Activated naive CD8-positive, alpha-beta T cell treated with anti-CD3 and anti-CD28 coated beads, Interleukin-2, amount 50 U/mL, for 24 hours (primary cell): ENCODE results near the gene TMEM235.

ENCODE experiments used
- ATAC-seq: fragments of 150-1000 bp; cut with Tn5 transposase; one replicate; pipeline ENCODE4 v1.10.0; 2021
- DNase-seq: peaks from one replicate; pipeline ENCODE4 v3.0.0; 2021
- H3K27ac Mint-ChIP-seq: one replicate; pipeline ENCODE4 v1.8.0; 2021; ENCODE audit warnings: mild to moderate bottlenecking, mixed read lengths
- H3K27me3 Mint-ChIP-seq: one replicate; pipeline ENCODE4 v1.8.0; 2021; ENCODE audit warnings: mixed read lengths
- H3K36me3 Mint-ChIP-seq: one replicate; pipeline ENCODE4 v1.8.0; 2021; ENCODE audit warnings: low read depth, mixed read lengths
- H3K4me1 Mint-ChIP-seq: one replicate; pipeline ENCODE4 v1.8.0; 2021; ENCODE audit warnings: mixed read lengths
- H3K4me3 Mint-ChIP-seq: one replicate; pipeline ENCODE4 v1.8.0; 2021; ENCODE audit warnings: mild to moderate bottlenecking, moderate library complexity, mixed read lengths
- H3K9me3 Mint-ChIP-seq: one replicate; pipeline ENCODE4 v1.8.0; 2021; ENCODE audit warnings: mixed read lengths

The TMEM235 gene

DNA sequence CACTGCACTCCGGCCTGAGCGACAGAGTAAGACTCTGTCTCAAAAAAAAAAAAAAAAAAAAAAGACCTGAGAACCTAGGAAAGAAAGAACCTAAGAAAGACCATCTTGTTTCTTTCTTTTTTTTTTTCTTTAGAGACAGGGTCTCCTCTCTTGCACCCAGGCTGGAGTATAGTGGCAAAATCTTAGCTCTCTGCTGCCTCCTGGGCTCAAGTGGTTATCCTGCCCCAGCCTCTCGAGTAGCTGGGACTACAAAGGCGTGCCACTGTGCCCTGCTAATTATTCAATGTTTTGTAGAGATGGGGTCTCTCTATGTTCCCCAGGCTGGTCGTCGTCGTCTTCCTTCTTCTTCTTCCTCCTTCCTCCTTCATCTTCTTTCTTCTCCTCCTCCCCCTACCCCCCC lies 25.1 kb upstream of the TMEM235 start:
- ATAC-seq: no peak
- Mint-ChIP-seq H3K9me3 (no peaks in the 10 kb centered on the region), H3K4me1 (no peaks in the 10 kb centered on the region), H3K36me3 (peaks cover 1% of the 10 kb centered on the region), H3K27me3 (no peaks in the 10 kb centered on the region), H3K4me3 (no peak overlapping the region), H3K27ac (no peak overlapping the region)
- DNase-seq: no peak

DNA sequence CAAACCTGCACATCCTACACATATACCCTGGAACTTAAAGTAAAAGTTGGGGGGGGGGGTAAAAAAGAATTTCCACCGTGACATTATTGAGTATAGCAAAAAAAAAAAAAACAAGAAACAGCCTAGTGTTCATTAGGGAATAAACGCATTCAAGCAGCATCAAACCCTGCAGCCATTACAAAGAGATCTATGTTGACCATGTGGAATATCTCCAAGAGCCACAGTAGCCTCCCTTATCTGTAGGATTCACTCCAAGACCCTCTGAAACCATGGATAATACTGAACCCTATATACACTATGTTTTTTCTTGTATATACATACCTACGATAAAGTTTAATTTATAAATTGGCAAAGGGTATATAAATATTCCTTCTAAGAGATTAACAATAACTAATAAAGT lies 22.9 kb upstream of the TMEM235 start:
- DNase-seq (no peak), ATAC-seq (no peak)
- no peaks in the 10 kb centered on the region for H3K4me1 Mint-ChIP-seq
- no peak overlapping the region for H3K27ac Mint-ChIP-seq
- peaks cover 1% of the 10 kb centered on the region for H3K36me3 Mint-ChIP-seq
- no peaks in the 10 kb centered on the region for H3K9me3 Mint-ChIP-seq
- H3K27me3 Mint-ChIP-seq: no peaks in the 10 kb centered on the region
- no peak overlapping the region for H3K4me3 Mint-ChIP-seq

DNA sequence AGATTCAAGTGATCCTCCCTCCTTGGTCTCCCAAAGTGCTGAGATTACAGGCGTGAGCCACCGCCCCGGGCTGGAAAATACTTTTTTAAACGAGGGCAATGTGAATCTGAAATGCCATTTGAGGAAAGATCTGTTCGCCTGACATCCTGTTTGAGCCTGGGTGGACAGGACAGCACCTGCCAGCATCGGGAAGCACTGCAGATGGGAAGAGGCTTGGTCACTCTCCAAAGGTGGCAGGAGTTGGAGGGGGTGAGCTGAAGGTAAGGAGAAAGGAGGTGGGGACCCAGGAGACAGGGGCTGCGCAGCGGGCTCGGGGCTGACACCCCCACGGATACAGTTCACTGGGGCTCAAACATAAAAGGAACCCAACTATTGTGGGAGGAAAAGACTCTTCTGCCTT lies 21.3 kb upstream of the TMEM235 start:
- Mint-ChIP-seq H3K4me1 (peaks cover 4% of the 10 kb centered on the region), H3K27me3 (no peaks in the 10 kb centered on the region), H3K36me3 (peaks cover 5% of the 10 kb centered on the region), H3K27ac (no peak overlapping the region), H3K9me3 (no peaks in the 10 kb centered on the region), H3K4me3 (no peak overlapping the region)
- no peak for ATAC-seq
- DNase-seq: no peak

DNA sequence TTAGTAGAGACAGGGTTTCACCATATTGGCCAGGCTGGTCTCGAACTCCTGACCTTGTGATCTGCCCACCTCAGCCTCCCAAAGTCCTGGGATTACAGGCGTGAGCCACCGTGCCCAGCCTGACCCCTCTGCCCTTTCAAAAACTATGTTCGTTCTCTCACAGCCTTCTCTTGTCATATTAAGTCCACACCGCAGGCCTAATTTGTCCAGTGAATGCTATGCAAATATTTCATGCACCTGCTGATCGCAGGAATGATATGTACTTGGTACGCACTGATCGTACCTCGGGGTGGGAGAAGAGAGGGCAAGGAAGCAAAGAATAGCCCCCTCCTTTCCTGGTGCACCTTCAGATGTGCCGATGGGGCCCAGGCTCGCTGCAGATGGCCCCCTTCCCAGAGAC lies 20.4 kb upstream of the TMEM235 start:
- peaks cover 11% of the 10 kb centered on the region for H3K36me3 Mint-ChIP-seq
- H3K9me3 Mint-ChIP-seq: no peaks in the 10 kb centered on the region
- no peak for DNase-seq
- ATAC-seq: no peak
- H3K27me3 Mint-ChIP-seq: no peaks in the 10 kb centered on the region
- peaks cover 8% of the 10 kb centered on the region for H3K4me1 Mint-ChIP-seq
- no peak overlapping the region for H3K4me3 Mint-ChIP-seq
- H3K27ac Mint-ChIP-seq: no peak overlapping the region

DNA sequence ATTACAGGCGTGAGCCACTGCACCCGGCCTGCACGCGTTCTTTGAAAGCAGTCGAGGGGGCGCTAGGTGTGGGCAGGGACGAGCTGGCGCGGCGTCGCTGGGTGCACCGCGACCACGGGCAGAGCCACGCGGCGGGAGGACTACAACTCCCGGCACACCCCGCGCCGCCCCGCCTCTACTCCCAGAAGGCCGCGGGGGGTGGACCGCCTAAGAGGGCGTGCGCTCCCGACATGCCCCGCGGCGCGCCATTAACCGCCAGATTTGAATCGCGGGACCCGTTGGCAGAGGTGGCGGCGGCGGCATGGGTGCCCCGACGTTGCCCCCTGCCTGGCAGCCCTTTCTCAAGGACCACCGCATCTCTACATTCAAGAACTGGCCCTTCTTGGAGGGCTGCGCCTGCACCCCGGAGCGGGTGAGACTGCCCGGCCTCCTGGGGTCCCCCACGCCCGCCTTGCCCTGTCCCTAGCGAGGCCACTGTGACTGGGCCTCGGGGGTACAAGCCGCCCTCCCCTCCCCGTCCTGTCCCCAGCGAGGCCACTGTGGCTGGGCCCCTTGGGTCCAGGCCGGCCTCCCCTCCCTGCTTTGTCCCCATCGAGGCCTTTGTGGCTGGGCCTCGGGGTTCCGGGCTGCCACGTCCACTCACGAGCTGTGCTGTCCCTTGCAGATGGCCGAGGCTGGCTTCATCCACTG lies 17.3 kb upstream of the TMEM235 start, which contains the start of gene BIRC5:
BIRC5 (plus strand) TSS at position 238 of the 690 bp plus-strand sequence; CDS start at position 302, 64 bp downstream.
- Mint-ChIP-seq H3K9me3 (no peaks in the 10 kb centered on the region), H3K36me3 (peaks cover 24% of the 10 kb centered on the region), H3K27me3 (no peaks in the 10 kb centered on the region), H3K27ac (peak within 1 kb of the TSS; percentile 86), H3K4me3 (peak within 1 kb of the TSS; percentile 93), H3K4me1 (peaks cover 13% of the 10 kb centered on the region)
- DNase-seq (peak; percentile 95), ATAC-seq (peak; percentile 100)

DNA sequence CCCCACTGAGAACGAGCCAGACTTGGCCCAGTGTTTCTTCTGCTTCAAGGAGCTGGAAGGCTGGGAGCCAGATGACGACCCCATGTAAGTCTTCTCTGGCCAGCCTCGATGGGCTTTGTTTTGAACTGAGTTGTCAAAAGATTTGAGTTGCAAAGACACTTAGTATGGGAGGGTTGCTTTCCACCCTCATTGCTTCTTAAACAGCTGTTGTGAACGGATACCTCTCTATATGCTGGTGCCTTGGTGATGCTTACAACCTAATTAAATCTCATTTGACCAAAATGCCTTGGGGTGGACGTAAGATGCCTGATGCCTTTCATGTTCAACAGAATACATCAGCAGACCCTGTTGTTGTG lies 16.7 kb upstream of the TMEM235 start:
- H3K4me3 Mint-ChIP-seq: peak overlapping the region; percentile 93
- ATAC-seq (no peak), DNase-seq (no peak)
- H3K4me1 Mint-ChIP-seq: peaks cover 13% of the 10 kb centered on the region
- H3K27ac Mint-ChIP-seq: peak overlapping the region; percentile 86
- no peaks in the 10 kb centered on the region for H3K9me3 Mint-ChIP-seq
- peaks cover 28% of the 10 kb centered on the region for H3K36me3 Mint-ChIP-seq
- H3K27me3 Mint-ChIP-seq: no peaks in the 10 kb centered on the region

DNA sequence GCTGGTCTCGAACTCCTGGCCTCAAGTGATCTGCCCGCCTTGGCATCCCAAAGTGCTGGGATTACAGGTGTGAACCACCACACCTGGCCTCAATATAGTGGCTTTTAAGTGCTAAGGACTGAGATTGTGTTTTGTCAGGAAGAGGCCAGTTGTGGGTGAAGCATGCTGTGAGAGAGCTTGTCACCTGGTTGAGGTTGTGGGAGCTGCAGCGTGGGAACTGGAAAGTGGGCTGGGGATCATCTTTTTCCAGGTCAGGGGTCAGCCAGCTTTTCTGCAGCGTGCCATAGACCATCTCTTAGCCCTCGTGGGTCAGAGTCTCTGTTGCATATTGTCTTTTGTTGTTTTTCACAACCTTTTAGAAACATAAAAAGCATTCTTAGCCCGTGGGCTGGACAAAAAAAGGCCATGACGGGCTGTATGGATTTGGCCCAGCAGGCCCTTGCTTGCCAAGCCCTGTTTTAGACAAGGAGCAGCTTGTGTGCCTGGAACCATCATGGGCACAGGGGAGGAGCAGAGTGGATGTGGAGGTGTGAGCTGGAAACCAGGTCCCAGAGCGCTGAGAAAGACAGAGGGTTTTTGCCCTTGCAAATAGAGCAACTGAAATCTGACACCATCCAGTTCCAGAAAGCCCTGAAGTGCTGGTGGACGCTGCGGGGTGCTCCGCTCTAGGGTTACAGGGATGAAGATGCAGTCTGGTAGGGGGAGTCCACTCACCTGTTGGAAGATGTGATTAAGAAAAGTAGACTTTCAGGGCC lies 11.9 kb upstream of the TMEM235 start:
- Mint-ChIP-seq H3K9me3 (no peaks in the 10 kb centered on the region), H3K27ac (no peak overlapping the region), H3K27me3 (no peaks in the 10 kb centered on the region), H3K36me3 (peaks cover 42% of the 10 kb centered on the region), H3K4me3 (no peak overlapping the region), H3K4me1 (peaks cover 10% of the 10 kb centered on the region)
- ATAC-seq: no peak
- DNase-seq: no peak

DNA sequence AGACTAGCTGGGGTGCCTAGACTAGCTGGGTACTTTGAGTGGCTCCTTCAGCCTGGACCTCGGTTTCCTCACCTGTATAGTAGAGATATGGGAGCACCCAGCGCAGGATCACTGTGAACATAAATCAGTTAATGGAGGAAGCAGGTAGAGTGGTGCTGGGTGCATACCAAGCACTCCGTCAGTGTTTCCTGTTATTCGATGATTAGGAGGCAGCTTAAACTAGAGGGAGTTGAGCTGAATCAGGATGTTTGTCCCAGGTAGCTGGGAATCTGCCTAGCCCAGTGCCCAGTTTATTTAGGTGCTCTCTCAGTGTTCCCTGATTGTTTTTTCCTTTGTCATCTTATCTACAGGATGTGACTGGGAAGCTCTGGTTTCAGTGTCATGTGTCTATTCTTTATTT lies 8.4 kb upstream of the TMEM235 start:
- ATAC-seq: no peak
- Mint-ChIP-seq H3K36me3 (peaks cover 27% of the 10 kb centered on the region), H3K4me1 (peaks cover 3% of the 10 kb centered on the region), H3K27ac (no peak overlapping the region), H3K4me3 (no peak overlapping the region), H3K9me3 (no peaks in the 10 kb centered on the region), H3K27me3 (peaks cover 5% of the 10 kb centered on the region)
- DNase-seq: no peak

DNA sequence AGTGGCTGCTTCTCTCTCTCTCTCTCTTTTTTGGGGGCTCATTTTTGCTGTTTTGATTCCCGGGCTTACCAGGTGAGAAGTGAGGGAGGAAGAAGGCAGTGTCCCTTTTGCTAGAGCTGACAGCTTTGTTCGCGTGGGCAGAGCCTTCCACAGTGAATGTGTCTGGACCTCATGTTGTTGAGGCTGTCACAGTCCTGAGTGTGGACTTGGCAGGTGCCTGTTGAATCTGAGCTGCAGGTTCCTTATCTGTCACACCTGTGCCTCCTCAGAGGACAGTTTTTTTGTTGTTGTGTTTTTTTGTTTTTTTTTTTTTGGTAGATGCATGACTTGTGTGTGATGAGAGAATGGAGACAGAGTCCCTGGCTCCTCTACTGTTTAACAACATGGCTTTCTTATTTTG lies 7.7 kb upstream of the TMEM235 start:
- no peak for ATAC-seq
- H3K4me1 Mint-ChIP-seq: peaks cover 3% of the 10 kb centered on the region

DNA sequence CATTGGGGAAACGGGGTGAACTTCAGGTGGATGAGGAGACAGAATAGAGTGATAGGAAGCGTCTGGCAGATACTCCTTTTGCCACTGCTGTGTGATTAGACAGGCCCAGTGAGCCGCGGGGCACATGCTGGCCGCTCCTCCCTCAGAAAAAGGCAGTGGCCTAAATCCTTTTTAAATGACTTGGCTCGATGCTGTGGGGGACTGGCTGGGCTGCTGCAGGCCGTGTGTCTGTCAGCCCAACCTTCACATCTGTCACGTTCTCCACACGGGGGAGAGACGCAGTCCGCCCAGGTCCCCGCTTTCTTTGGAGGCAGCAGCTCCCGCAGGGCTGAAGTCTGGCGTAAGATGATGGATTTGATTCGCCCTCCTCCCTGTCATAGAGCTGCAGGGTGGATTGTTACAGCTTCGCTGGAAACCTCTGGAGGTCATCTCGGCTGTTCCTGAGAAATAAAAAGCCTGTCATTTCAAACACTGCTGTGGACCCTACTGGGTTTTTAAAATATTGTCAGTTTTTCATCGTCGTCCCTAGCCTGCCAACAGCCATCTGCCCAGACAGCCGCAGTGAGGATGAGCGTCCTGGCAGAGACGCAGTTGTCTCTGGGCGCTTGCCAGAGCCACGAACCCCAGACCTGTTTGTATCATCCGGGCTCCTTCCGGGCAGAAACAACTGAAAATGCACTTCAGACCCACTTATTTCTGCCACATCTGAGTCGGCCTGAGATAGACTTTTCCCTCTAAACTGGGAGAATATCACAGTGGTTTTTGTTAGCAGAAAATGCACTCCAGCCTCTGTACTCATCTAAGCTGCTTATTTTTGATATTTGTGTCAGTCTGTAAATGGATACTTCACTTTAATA lies 7.0 kb upstream of the TMEM235 start:
- Mint-ChIP-seq H3K4me3 (no peak overlapping the region), H3K27me3 (peaks cover 10% of the 10 kb centered on the region), H3K27ac (no peak overlapping the region), H3K9me3 (no peaks in the 10 kb centered on the region), H3K36me3 (peaks cover 18% of the 10 kb centered on the region), H3K4me1 (peaks cover 3% of the 10 kb centered on the region)
- ATAC-seq: no peak
- no peak for DNase-seq

More for the DNA sequence above, 7.7 kb upstream of the TMEM235 start:
- no peaks in the 10 kb centered on the region for H3K9me3 Mint-ChIP-seq
- H3K27me3 Mint-ChIP-seq: peaks cover 7% of the 10 kb centered on the region
- no peak for DNase-seq
- no peak overlapping the region for H3K4me3 Mint-ChIP-seq
- no peak overlapping the region for H3K27ac Mint-ChIP-seq
- peaks cover 24% of the 10 kb centered on the region for H3K36me3 Mint-ChIP-seq

DNA sequence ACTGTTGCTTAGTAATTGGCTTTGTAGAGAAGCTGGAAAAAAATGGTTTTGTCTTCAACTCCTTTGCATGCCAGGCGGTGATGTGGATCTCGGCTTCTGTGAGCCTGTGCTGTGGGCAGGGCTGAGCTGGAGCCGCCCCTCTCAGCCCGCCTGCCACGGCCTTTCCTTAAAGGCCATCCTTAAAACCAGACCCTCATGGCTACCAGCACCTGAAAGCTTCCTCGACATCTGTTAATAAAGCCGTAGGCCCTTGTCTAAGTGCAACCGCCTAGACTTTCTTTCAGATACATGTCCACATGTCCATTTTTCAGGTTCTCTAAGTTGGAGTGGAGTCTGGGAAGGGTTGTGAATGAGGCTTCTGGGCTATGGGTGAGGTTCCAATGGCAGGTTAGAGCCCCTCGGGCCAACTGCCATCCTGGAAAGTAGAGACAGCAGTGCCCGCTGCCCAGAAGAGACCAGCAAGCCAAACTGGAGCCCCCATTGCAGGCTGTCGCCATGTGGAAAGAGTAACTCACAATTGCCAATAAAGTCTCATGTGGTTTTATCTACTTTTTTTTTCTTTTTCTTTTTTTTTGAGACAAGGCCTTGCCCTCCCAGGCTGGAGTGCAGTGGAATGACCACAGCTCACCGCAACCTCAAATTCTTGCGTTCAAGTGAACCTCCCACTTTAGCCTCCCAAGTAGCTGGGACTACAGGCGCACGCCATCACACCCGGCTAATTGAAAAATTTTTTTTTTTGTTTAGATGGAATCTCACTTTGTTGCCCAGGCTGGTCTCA lies 6.2 kb upstream of the TMEM235 start:
- ATAC-seq (no peak), DNase-seq (no peak)
- Mint-ChIP-seq H3K4me3 (no peak overlapping the region), H3K27me3 (peaks cover 15% of the 10 kb centered on the region), H3K27ac (no peak overlapping the region), H3K9me3 (no peaks in the 10 kb centered on the region), H3K4me1 (peaks cover 3% of the 10 kb centered on the region), H3K36me3 (peaks cover 13% of the 10 kb centered on the region)

DNA sequence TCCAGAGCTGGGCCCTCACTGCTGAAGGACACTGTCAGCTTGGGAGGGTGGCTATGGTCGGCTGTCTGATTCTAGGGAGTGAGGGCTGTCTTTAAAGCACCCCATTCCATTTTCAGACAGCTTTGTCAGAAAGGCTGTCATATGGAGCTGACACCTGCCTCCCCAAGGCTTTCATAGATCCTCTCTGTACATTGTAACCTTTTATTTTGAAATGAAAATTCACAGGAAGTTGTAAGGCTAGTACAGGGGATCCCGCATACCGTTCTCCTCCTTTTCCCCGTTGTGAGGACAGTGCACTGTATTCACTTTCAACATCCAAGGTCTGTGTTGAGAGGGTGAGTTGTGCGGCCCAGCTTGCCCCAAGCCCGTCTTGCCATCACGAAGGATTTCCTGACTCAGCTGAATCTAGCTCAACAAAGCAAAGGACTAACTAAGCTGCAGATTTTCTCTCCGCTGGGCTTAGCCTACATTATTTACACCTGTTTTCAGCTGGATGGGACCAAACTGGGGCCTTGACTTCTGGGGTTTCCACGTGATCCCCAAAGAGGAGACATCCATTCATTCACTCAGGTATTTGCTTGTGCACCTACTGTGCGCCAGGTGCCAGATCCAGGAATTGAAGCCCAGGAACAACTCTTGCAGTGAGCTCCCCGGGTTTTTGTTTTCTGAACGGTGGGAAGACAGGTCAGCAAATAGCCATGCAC lies 5.2 kb upstream of the TMEM235 start:
- H3K4me3 Mint-ChIP-seq: no peak overlapping the region
- H3K4me1 Mint-ChIP-seq: peaks cover 3% of the 10 kb centered on the region
- DNase-seq (no peak), ATAC-seq (no peak)
- H3K36me3 Mint-ChIP-seq: peaks cover 13% of the 10 kb centered on the region
- peaks cover 23% of the 10 kb centered on the region for H3K27me3 Mint-ChIP-seq
- no peak overlapping the region for H3K27ac Mint-ChIP-seq
- H3K9me3 Mint-ChIP-seq: no peaks in the 10 kb centered on the region

DNA sequence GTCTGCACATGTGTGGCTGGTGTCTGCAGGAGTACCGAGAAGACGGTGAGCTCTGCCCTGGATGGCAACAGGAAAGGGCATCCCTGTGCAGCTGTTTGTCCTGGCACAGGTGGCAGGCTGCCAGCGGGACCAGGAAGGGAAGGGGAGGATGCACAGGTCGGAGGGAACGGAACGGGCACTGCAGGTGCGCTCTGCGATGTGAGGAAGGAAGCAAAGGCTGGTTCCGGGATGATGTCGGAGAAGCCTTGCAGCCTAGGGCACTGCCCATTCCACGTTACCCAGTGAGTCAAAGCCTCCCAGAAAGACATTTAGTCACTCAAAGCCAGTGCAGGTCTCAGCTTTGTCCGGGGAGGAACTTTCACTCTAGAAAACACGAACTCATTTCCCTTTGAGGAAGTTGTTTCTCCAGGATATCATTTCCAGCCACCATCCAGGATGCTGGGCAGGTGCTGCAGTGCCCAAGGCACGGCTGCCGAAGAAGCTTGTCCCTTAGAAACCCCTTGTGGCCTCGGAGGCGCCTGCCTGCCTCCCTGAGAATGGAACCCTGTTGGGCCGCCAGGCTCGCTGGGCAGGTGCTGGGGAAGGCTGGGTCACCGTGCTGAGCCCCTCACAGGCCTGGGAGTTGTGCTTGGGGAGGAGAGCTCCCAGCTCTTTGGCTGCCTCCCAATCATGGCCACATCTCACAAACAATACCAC lies 4.5 kb upstream of the TMEM235 start:
- Mint-ChIP-seq H3K4me3 (no peak overlapping the region), H3K4me1 (peaks cover 3% of the 10 kb centered on the region), H3K27ac (no peak overlapping the region), H3K36me3 (peaks cover 13% of the 10 kb centered on the region), H3K27me3 (peaks cover 27% of the 10 kb centered on the region), H3K9me3 (no peaks in the 10 kb centered on the region)
- peak; percentile 45 for ATAC-seq
- no peak for DNase-seq
